Activated gamma-delta T cell (primary cell): Measurements from ENCODE around the gene ENHO.
A peak's percentile ranks its signal among the peaks of the same experiment; 100 is the strongest.

Source experiments
- DNase-seq: peaks from one replicate; lab custom pipeline; 2025; lab: John Stamatoyannopoulos, UW
- total RNA-seq, 2 donors: gene quantifications; one replicate each; lab custom pipeline; 2026; lab: John Stamatoyannopoulos, UW

The ENHO gene
- 0.10 to 0.22 reads per million in 2 donors for total RNA-seq

DNA sequence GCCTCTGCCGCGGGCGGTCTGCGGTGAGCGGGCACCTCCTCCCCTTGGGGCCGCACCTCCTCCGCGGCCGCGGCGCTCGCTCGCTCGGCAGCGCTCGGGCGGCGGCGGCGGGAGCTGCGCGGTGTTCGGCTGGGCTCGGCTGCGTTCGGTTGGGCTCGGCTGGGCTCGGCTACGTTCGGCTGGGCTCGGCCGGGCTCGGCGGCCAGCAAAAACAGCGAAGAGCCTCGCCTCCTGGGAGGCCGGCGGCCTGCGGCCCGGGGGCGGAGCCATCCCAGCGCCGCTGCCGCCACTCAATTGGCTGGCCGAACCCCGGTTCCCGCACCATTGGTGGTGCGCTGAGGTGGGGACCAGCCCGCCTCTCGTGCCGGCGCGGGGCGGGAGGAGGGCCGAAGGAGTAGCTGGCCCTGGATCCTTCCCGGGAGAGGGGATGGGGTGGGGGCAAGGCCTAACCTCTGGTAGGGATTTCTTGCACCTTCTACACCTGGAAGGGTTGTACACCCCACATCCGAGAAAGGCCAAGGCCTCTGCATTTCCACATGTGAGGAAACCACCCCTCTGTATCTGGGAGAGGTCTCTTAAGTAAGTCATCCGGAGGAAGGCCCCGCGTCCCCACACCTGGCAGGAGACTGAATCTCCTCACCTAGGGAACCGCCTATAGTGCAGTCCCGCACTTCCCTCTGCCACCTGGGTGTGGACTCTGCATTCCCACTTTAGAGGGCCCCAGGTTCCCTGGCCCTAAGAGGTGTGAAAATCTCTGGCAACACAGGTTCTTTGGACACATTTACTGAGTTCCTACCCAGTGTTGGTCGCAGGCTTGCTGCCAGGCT lies at the start of gene ENHO:
Gene ENHO, minus strand, starts transcription at position 20 of the 827 bp plus-strand sequence. CDS start 1,295 bp downstream, outside the sequence.
- DNase-seq, result peak; percentile 87

DNA sequence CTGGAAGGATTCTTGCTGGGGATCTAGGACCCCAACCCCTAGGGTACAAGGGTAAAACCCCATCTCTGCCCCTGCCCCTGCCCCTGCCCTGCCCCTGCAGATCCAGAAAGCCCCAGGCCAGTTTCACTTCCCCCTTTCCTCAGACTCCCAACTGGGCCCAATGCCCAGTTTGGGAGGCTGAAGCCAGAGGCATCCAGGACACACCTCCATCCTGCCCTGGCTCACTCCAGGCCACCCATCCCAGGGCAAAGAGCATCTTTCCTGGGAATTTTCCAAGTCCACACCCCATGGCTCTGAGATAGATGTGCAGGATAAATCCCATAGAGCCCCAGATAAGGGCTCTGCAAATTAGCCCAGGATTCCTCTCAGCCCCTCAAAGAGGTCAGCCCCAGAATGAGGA lies 49.3 kb upstream of the ENHO start:
- DNase-seq, result no peak

DNA sequence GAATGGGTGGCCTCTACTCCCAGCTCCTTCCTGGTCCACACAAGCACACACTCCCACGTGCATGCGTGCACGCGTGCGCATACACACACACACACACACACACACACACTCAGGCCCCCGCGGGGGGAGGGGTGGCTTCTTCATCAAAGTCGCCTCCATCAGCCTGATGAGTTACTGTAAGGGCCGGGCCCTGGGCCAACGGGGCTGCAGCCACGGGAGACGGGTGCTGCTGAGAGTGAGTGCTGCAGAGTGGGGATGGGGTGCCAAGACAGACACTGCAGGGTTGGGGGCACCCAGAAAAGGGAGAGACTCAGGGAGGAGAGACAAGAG lies 48.7 kb upstream of the ENHO start:
- no peak for DNase-seq

DNA sequence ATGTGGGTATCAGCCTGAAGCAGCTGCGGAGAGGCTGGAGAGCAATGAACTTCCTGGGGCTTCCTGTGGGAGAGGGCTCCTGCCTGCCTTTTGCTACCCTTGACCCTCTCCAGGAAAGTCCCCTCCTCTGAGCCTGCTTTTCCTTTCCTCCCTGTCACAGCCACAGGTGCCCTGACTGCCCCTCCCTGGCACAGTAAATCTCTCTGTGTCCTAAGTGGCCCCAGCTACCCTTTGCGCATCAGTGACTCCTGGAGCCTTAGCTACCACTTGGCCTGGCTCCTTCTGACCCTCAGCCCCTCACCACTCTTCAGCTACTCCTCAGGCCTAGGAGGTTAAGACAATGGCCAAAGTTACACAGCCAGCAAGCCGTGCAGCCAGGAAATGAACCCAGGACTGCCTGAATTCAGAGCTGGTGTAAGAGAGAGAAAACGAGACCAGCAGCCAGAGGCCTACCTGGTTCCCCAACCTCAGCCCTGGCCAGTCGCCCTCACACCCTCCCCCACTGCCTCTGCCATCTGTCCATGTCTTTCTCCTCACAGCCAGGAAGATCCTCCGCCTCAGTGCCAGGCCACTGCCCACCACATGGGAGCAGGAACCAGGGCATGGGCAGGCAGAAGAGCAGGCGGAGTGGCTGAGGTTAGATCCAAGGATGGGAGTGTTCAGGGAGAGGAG lies 48.2 kb upstream of the ENHO start:
- DNase-seq, result no peak

DNA sequence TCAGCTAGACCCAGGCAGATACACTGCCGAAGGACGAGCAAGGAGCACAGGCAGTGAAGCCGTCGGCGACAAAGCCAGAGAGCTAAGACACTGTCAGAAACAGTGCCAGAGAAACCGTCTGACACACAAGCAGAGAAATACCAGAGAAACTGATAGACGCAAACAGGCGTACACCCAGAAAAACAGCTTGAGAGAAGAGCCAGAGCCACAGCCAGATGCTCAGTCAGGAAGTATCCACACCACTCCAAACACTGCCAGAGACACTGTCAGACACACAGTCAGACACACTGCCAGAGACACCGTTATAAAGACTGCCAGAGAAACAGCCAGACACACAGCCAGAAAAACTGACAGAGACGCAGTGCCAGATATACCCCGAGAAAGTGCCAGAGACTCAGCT lies 47.6 kb upstream of the ENHO start:
- DNase-seq, result no peak

DNA sequence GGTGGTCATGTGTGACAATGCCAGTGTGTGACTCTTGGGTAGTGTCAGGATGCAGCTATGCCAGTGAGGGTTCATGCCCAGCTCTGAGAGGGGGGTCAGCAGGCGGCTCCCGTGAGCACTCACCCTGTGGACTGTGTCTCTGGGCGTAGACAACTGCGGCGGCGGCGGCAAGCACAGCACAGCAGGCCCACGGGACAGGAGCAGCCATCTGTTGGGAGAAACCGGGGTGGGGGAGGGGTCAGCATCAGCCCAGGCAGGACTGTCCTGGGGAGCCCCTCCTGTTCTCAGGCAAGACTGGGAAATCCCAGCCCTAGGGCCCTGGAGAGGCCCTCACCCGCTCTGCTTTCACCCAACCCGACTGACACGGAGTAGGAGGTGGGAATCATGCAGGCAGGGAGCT lies 46.0 kb upstream of the ENHO start:
- DNase-seq, result no peak

DNA sequence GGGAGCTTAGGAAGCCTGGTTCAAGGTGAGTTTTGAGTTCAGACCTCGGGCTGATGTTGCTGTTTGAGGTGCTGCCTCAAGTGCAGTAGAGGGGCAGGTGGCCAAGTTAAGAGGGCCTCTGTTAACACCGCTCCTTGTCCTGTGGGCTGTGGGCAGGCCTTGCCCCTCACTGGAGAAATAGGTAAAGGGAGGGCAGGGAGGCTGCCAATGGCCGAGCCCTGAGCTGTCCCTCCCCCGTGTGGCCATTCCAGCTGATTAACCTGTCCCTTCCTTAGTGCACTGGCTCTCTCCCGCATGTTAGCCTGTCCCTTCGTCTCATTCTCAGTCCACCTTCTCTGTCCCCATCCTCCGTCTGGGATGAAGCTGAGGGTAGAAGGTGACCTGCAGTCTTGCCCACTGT lies 45.3 kb upstream of the ENHO start:
- no peak for DNase-seq

DNA sequence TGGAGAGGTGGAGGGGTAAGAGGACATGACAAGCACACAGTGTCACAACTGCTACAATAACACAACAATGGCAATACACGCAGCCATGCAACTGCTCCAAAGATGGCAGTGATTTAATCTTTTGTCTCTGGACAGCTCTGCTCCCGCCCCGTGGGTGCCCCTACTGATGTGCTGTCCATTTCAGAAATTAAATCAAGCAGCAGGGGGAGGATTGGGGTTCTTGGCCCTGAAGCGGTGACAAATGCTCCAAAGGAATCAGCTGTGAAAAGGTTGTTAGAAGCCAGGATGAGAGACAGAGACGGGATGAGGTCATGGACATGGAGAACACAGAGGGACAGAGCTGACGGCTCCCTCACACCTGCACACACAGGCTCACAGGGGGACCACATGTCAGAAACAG lies 44.2 kb upstream of the ENHO start:
- no peak for DNase-seq

DNA sequence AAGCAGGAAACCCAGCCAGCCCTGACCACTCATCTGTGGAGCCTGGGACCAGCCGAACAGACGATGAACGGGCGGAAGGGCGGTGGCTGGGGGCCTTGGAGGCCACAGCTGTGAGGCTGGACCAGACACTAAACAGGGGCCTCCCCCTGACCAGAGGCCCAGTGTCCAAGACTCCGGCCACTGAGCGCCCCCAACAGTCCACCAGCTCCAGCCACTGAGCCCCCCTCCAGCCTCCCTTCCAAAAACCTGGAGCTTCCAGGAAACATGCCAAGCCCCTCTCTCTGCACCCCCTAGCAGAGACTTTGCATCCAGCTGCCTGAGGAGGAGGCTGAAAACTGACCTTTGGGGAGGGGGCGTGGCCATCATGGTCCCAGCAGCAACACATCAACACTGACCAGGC lies 43.5 kb upstream of the ENHO start:
- no peak for DNase-seq

DNA sequence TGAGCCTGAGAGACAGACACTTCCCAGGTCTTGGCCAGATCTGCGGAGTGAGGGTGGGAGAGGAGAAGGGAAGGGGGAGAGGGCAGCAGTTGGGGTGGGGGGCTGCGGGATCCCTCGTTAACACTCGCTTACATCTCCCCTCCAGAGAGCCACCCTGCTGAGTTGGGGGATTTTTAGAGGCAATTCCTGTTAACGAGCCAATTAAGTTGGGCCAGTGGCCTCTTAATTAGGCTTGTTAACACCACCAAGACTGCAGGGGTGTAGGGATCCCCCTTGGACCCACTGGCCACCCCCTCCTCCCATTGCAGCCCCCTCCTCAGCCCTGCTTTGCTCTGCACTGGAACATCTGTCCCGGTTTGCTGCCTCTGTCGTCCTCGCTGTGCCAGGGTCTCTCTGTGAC lies 43.1 kb upstream of the ENHO start:
- no peak for DNase-seq

DNA sequence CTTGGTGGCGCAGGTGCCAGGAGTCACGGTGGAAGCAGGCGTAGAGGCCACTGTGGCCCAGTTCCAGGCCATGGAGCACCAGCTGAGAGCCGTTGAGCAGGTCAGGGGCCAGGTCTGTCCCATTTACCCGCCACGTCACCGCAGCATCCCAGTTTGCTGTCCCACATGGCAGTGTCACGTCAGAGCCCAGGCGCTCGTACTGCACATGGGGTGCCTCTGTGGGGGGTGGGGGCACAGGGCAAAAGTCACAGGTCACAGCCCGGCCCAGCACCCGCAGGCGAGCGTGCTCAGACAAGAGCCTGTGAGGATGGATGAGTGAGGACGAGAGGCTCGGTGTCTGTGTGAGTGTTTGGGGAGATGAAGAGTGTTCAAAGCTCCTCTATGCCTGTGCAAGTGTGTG lies 41.8 kb upstream of the ENHO start:
- DNase-seq, result no peak

DNA sequence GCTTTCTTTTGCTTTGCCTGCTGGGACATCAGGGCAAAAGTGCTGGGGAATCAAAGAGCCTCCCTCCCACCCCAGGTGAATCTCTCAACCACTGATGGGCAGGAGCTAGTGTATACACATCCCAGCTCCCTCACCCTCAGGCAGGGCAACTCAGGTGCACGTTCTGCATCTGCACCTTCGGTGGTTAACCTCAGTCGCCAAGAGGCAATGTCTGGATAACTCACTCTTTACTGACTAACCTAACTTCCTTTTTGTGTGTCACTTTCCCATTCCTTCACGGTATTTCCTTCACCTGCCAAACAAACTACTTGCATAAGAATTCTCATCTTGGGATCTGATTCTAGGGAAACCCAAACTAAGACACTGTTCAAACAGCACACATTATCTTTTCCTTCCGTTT lies 40.5 kb upstream of the ENHO start:
- DNase-seq, result no peak

DNA sequence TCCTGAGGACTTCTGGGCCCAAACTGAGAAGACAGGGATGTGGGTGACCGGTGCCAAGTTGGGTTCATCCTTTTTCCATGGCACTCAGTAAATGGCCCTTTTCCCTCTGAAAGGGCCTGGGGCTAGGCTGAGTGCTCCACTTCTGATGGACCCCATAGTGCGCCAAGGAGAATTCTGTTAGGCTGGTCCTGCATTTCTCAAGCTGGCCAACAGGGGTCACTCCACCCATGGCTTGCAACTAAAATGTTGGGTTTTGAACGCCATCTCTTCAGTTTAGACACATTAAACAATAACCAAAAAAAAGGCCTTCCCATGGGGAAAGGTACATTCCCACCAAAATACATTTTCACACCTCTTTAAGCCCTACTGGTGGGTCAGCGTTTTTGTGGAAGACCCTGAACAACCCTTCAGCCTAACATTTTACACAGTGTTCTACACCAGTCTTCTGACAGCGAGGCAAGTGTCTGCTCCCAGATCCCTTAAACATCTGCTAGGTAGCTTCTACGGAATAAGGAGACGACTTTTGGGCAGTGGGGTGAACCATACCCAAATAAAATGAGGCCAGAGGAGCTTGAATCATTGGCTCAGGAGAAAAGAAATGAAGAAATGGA lies 39.5 kb upstream of the ENHO start:
- DNase-seq, result no peak

DNA sequence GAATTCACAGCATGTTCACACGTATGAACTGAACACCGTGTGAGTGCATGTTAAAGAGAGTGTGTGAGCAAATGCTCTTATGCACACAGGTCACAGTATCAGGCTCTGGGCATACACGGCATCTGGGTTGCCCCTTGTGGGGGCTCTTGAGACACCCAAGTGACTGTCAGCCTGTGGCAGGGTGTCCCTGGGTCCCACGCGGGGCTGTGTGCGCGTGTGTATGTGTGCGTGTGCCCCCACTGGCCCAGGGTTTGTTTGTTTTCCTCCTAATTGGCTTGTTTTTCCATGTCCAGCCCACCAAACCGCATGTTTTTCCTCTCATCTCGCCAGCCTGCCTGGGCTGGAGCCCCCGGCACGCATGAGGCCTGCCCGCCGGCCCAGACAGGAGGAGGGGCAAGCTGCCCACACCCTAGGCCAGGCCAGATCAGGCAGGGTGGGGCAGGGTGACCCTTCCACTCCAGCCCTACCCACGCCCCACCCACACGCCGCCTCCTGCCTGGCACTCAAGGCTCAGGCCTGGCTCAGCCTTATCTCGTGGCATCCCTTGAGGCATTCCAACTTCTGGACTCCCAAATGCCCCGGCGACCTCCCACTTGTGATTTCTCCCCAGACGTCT lies 37.9 kb upstream of the ENHO start:
- DNase-seq, result no peak

DNA sequence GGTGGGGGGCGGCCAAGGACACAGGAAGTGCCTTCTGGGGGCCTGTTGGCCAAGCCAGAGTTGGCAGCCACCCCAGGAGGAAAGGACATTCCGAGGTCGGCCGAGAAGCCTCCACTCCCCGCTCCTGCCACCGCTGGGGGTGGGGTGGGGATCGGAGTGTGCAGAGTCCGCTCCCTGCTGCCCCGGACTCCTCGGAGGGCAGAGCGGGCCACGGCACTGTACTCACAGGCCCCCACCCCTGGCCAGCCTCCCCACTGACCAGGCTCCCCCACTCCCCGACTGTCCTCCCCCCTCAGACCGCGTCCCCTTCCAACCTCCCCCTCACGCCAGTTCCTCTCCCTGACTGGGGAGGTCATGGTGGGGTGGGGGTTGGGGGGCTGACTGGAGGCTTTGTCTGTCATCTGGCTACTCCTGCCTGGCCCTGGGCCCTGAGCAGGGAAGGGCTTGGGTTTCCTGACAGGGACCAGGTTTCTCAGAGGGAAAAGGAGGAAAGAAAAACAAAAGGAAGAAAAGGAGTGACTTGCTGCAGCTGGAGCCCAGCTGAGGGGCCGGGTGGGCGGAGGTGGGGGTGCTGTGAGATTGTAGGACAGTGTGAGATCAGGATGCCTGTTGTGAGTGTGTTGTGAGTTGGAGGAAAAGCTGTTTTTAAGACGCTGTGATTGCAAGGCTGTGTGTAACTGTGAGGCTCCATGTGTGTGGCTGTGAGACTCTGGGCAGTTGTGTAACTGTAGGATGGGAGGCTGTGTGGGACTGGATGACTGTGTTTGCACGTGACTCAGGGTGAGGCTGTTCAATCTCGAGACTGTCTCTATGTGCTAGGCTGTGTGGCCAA lies 37.0 kb upstream of the ENHO start:
- DNase-seq, result no peak

DNA sequence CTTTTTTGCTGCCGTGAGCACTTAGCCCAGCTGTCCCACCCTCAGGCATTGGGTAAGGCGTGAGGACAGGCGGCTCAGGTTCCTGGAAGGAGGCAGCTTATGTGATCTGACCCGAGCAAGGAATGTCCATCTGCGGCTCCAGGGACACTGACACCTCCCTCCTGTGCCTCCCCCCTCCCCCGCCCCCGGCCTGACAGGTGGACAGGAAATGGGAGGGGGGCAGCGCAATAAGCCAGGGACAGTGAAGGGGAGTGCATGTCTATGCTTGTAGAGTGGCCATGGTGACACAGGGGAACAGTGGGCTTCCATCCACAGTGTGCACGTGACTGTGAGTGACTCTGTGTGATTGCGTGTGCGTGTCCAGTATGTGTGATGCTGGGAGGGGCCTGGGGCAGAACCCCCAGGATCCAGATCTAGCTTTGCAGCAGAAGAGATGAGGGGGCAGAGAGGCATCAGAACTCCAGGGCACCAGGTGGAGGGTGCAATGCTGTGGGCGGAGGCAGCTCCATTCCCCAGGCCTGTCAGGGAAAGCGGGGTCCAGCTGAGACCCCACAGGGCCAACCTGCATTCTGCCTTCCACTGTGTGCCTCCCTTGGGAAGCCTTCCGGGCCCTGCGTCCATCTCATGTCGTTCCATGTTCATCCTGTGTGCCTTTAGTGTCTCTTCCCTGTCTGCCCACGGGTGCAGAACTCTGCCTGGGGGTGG lies 36.3 kb upstream of the ENHO start:
- DNase-seq, result no peak

DNA sequence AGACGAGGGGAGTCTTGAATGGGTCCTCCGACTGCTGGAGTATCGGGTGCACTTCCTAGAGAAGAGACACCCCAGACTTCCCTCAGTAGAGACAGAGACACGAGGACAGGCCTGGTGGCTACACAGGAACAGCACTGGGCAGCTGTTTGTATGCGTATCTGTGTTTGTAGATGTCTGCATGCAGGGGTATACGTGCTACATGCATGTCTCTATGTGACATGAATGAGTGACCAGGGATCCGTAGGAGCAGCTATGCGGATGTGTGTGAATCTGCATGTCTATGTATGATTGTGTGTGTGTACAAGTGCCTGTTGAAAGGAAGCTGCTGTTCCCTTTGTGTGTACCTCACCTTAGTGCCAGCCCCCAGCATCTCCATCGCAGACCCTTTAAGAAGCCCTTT lies 35.6 kb upstream of the ENHO start:
- DNase-seq, result no peak

DNA sequence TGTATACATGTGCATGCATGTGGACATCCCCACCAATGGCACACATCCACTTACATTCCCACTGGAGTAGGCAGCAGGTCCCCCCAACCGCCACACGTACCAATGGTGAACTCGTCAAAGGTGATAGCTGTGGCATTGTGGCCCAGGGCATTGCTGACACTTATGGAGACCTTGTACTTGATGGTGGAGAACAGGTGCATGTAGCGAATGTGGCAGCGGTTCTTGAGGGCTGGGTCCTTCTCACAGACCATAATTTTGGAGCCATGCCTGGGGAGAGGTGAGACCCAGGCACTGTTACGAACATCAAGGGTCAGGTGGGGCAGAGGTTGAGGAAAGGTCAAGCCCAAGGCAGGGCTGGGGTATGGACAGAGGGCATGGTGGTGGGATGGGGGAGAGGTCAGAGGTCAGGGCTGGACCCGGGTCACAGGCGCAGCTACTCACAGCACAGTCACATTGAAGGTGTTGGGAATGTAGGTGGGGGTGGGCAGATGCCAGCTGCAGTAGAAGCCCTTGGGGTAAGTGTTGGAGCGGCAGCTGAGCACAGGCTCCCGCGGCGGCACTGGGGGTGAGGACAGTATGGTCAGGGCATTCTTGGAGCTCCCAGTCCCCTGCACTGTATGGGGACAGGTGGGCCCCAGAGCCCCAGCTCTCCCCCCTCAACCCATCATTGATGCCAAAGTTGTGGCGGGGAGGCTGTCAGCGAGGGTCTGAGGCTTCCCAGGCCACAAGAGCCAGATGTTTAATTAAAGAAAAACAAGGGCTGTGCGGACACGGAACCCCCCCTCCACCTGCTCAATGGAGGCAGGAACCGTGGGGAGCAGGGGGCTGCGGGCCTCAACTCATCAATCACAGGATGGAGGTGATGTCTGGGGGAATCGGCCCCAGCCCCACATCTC lies 34.9 kb upstream of the ENHO start:
- no peak for DNase-seq

DNA sequence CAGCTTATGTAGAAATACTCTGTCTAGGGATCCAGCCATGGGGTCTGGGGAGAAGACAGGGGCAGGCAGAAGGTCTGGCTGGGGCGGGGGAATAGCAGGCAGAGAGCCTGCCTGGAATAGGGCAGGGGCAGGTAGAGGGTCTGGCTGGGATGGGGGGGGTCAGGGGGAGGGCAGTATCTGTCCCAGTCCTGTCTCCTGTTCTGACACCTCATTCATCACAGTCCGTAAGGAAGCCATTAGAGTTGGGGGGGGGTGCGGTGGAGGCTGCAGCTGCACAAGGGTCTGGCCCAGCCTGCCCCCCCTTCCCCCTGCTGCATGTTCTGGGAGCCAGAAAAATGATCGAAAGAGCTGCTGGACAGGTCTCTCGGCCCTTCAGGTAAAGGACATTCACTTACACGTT lies 34.2 kb upstream of the ENHO start:
- no peak for DNase-seq

DNA sequence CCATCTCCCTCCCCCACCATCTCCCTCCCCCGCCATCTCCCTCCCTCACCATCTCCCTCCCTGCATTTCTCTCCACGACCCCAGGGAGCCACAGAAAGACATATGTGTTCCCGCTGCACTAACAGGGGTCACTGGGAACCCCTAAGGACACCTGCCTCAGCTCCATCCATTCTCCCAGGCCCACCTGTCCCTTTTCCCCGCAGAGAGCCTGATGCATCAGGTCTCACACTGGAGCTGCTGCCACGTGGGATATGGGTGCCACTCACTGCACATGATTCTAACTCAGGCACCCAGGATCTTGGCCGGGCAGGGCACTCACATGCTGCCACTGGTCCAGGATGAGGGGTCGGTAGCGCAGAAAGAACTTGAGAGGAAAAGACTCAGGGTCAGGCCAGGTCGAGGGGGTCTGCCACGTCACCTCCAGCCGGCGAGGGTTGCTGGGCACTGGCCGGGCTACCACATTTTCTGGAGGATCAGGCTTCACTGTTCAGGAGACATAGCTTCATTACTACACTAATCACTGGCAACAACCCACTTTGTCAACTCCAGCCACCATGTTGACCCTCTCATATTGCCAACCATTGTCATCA lies 33.2 kb upstream of the ENHO start:
- DNase-seq, result no peak
